Measurements from ENCODE around the gene SNTN. TPM values are rescaled to one million over a fixed set of nuclear protein-coding genes. Genes with fewer than 3 reads are reported as not detected.

SNTN gene
- total RNA-seq, 1 donor from 2014 or later, result not detected

GRCh38 chr3:63709576-63709975 is 57.1 kb downstream of the SNTN start:
- Mint-ChIP-seq H3K27ac (no peak overlapping the region), H3K9me3 (no peaks in the 10 kb centered on the region), H3K4me1 (no peaks in the 10 kb centered on the region), H3K36me3 (no peaks in the 10 kb centered on the region), H3K4me3 (no peak overlapping the region), H3K27me3 (ENCODE audit: insufficient read depth, low read depth) (peaks cover 4% of the 10 kb centered on the region)
- no peak overlapping the region for H3K4me2 ChIP-seq
- no peak overlapping the region for H3K9ac ChIP-seq
- DNase-seq (ENCODE audit: low spot score), result no peak
- no peak overlapping the region for H3K27ac ChIP-seq
- no peaks in the 10 kb centered on the region for H3K27me3 ChIP-seq
- H3F3A ChIP-seq (ENCODE audit: low read depth), result no peaks in the 10 kb centered on the region
- TF ChIP-seq CTCF (IDR thresholded peaks at IDR 0.05), result no peak
- TF ChIP-seq EZH2 (IDR thresholded peaks at IDR 0.05), result no peak
- no peak for TF ChIP-seq EZH2phosphoT487 (IDR thresholded peaks at IDR 0.05)
- H3K36me3 ChIP-seq, result no peaks in the 10 kb centered on the region
- H4K20me1 ChIP-seq (ENCODE audit: low read depth), result no peaks in the 10 kb centered on the region
- H3K9me3 ChIP-seq (ENCODE audit: low read depth), result no peaks in the 10 kb centered on the region
- H3K79me2 ChIP-seq (ENCODE audit: low read depth), result no peaks in the 10 kb centered on the region
- H3K4me3 ChIP-seq, result no peak overlapping the region
- no peaks in the 10 kb centered on the region for H3K4me1 ChIP-seq
- no peak overlapping the region for H2AFZ ChIP-seq (replicated peaks)

Other genes starting within 250 kb of the SNTN start
- not detected in 2 replicates for gene C3orf49, start 166.6 kb downstream of the SNTN start, total RNA-seq (ENCODE audit: low replicate concordance)
- gene THOC7, start 211.1 kb downstream of the SNTN start, total RNA-seq (ENCODE audit: low replicate concordance), result 63.0 and 141 TPM in 2 replicates
- gene ATXN7, start 211.2 kb downstream of the SNTN start, total RNA-seq (ENCODE audit: low replicate concordance), result 22.4 and 30.4 TPM in 2 replicates

Measured in neural progenitor cell (in vitro differentiated cells).